Liver (tissue), 9 donors: ENCODE data around the gene PSMB7. TPM values are rescaled to one million over a fixed set of nuclear protein-coding genes. Genes with fewer than 3 reads are reported as not detected.

Experiments
- DNase-seq: peaks from one replicate; pipeline ENCODE4 v3.0.0-alpha.2; 2017; ENCODE audit warnings: low spot score
- H3K27ac ChIP-seq, 2 donors: one replicate each; pipeline ENCODE4 v1.7.0; 2013; ENCODE audit warnings: inconsistent platforms in 2 of 2, low read length in 2 of 2, control low read depth in 1 of 2, low read depth in 1 of 2, mild to moderate bottlenecking in 1 of 2
- H3K27me3 ChIP-seq, 4 donors: one replicate each; pipeline versions ENCODE4 v1.6.1 to v1.7.0; 2013; ENCODE audit warnings: low read length in 3 of 4, inconsistent platforms in 1 of 4, mild to moderate bottlenecking in 1 of 4, moderate library complexity in 1 of 4; ENCODE audit not compliant: control insufficient read depth in 4 of 4, insufficient read depth in 4 of 4
- H3K36me3 ChIP-seq, 4 donors: one replicate each; pipeline versions ENCODE4 v1.6.1 to v1.7.0; 2013; ENCODE audit warnings: low read length in 3 of 4, mild to moderate bottlenecking in 3 of 4, low read depth in 1 of 4, moderate library complexity in 1 of 4; ENCODE audit not compliant: control insufficient read depth in 4 of 4, insufficient read depth in 3 of 4
- H3K4me1 ChIP-seq, 4 donors: one replicate each; pipeline versions ENCODE4 v1.6.1 to v1.7.0; 2013; ENCODE audit warnings: low read length in 3 of 4, mild to moderate bottlenecking in 3 of 4, moderate library complexity in 1 of 4; ENCODE audit not compliant: control insufficient read depth in 4 of 4, insufficient read depth in 4 of 4
- H3K4me3 ChIP-seq, 3 donors: one replicate each; pipeline versions ENCODE4 v1.6.1 to v1.7.0; 2013; ENCODE audit warnings: low read length in 3 of 3, control low read depth in 1 of 3, low read depth in 1 of 3, mild to moderate bottlenecking in 1 of 3
- H3K9ac ChIP-seq, 2 donors: one replicate each; pipeline ENCODE4 v1.7.0; 2013; ENCODE audit warnings: low read length in 2 of 2, mild to moderate bottlenecking in 2 of 2, moderate library complexity in 2 of 2, control low read depth in 1 of 2, low read depth in 1 of 2
- H3K9me3 ChIP-seq, 4 donors: one replicate each; pipeline versions ENCODE4 v1.6.1 to v1.7.0; 2013; ENCODE audit warnings: low read length in 3 of 4; ENCODE audit not compliant: control insufficient read depth in 4 of 4
- ATF3 ChIP-seq: IDR thresholded peaks from 2 replicates; pipeline ENCODE4 v1.6.1; 2016; ENCODE audit warnings: antibody characterized with exemption
- CTCF ChIP-seq: fragments of 150-350 bp; IDR thresholded peaks from 2 replicates; pipeline ENCODE4 v1.5.1; 2017; ENCODE audit warnings: improper control_type of control experiment, low read depth, low read length; ENCODE audit not compliant: missing input control
- EGR1 ChIP-seq, 2 donors: IDR thresholded peaks; 2 replicates each; pipeline ENCODE4 v1.6.1; 2016 to 2018; ENCODE audit warnings: antibody characterized with exemption in 2 of 2, low read depth in 2 of 2
- FOXA1 ChIP-seq: IDR thresholded peaks from 2 replicates; pipeline ENCODE4 v1.6.1; 2016; ENCODE audit warnings: antibody characterized with exemption
- FOXA2 ChIP-seq: IDR thresholded peaks from 2 replicates; pipeline ENCODE4 v1.6.1; 2016; ENCODE audit warnings: antibody characterized with exemption
- GABPA ChIP-seq, 2 donors: IDR thresholded peaks in 1 of 2; conservative IDR thresholded peaks in 1 of 2; 2 replicates each; pipeline ENCODE4 v1.6.1; 2016; ENCODE audit warnings: antibody characterized with exemption in 2 of 2, mild to moderate bottlenecking in 1 of 2, moderate library complexity in 1 of 2
- HNF4A ChIP-seq, 2 donors: conservative IDR thresholded peaks; 2 replicates each; pipeline ENCODE4 v1.6.1; 2016; ENCODE audit warnings: antibody characterized with exemption in 2 of 2, mild to moderate bottlenecking in 2 of 2
- HNF4G ChIP-seq: IDR thresholded peaks from 2 replicates; pipeline ENCODE4 v1.6.1; 2016; ENCODE audit warnings: antibody characterized with exemption
- JUND ChIP-seq, 2 donors: IDR thresholded peaks; 2 replicates each; pipeline ENCODE4 v1.6.1; 2016; ENCODE audit warnings: antibody characterized with exemption in 2 of 2
- MAX ChIP-seq: IDR thresholded peaks from 2 replicates; pipeline ENCODE4 v1.6.1; 2016; ENCODE audit warnings: antibody characterized with exemption
- NR2F2 ChIP-seq: IDR thresholded peaks from 2 replicates; pipeline ENCODE4 v1.6.1; 2016; ENCODE audit warnings: antibody characterized with exemption
- RAD21 ChIP-seq, 2 donors: IDR thresholded peaks; 2 replicates each; pipeline ENCODE4 v1.6.1; 2016; ENCODE audit warnings: antibody characterized with exemption in 2 of 2, mild to moderate bottlenecking in 2 of 2
- REST ChIP-seq: IDR thresholded peaks from 2 replicates; pipeline ENCODE4 v1.6.1; 2016; ENCODE audit warnings: antibody characterized with exemption, mild to moderate bottlenecking
- RXRA ChIP-seq, 2 donors: IDR thresholded peaks; 2 replicates each; pipeline ENCODE4 v1.6.1; 2017 to 2018; ENCODE audit warnings: antibody characterized with exemption in 2 of 2, mild to moderate bottlenecking in 1 of 2
- SP1 ChIP-seq: IDR thresholded peaks from 2 replicates; pipeline ENCODE4 v1.6.1; 2018; ENCODE audit warnings: antibody characterized with exemption, mild to moderate bottlenecking
- TAF1 ChIP-seq: conservative IDR thresholded peaks from 2 replicates; pipeline ENCODE4 v1.6.1; 2016; ENCODE audit warnings: antibody characterized with exemption, mild to moderate bottlenecking
- YY1 ChIP-seq: IDR thresholded peaks from 2 replicates; pipeline ENCODE4 v1.6.1; 2016; ENCODE audit warnings: antibody characterized with exemption, mild to moderate bottlenecking
- ZBTB33 ChIP-seq: IDR thresholded peaks from 2 replicates; pipeline ENCODE4 v1.6.1; 2016; ENCODE audit warnings: antibody characterized with exemption
- WGBS: extraction: QIAGEN DNeasy Blood & Tissue Kit; methylation state at CpG from one replicate; pipeline ENCODE4 v1.1.7; 2013; 5-methylcytosine and 5-hydroxymethylcytosine counted together
- polyA plus RNA-seq, 2 donors: library from polyadenylated mRNA; stranded (reverse) in 1 of 2; unstranded in 1 of 2; fragments of 200-250 nt in 1 of 2; fragments of >200 nt in 1 of 2; fragmentation: Nextera tagmentation in 1 of 2; extraction: Ambion mirVana in 1 of 2; gene quantifications; one replicate each; pipeline versions ENCODE4 v1.2.1 to v1.2.3, GENCODE V29; 2013 to 2015
- total RNA-seq, 2 donors: library from RNA; depleted of rRNA; stranded (reverse); fragments of >200 nt; gene quantifications; one replicate each; pipeline ENCODE4 v1.2.3, GENCODE V29; 2014
- donor health status: healthy.
- donor health status: healthy.
- donor health status: healthy.
- donor health status: healthy.
- donor health status: healthy.

PSMB7 gene
- total and polyA plus RNA-seq, 4 donors = 90.9 to 183 (median 134) TPM

- Histone ChIP-seq H3K27ac (peak overlapping the region; percentile 67 to 83), H3K4me1 (peaks cover 6 to 46% (median 25%) of the 10 kb centered on the region in 4 donors), H3K4me3 (no peak overlapping the region), H3K9me3 (no peaks in the 10 kb centered on the region), H3K27me3 (no peaks in the 10 kb centered on the region), H3K36me3 (peaks cover 0 to 8% (median 5%) of the 10 kb centered on the region in 4 donors), H3K9ac (no peak overlapping the region)
- 40% methylated on average over 4 of the region's 4 CpGs for WGBS
- peak; percentile 84 for TF ChIP-seq MAX
- TF ChIP-seq EGR1 (IDR thresholded peaks at IDR 0.05; ENCODE audit: low read depth in 2 of 2) = no peak
- TF ChIP-seq SP1 = peak; percentile 74
- TF ChIP-seq CTCF = no peak
- no peak for TF ChIP-seq FOXA1
- TF ChIP-seq ATF3 = no peak
- TF ChIP-seq JUND (IDR thresholded peaks at IDR 0.05) = peak; percentile 65 to 66
- peak; percentile 54 for TF ChIP-seq YY1
- TF ChIP-seq NR2F2 = no peak
- TF ChIP-seq TAF1 = no peak
- TF ChIP-seq ZBTB33 = no peak
- TF ChIP-seq RXRA (IDR thresholded peaks at IDR 0.05) = peak; percentile 61 to 62
- TF ChIP-seq FOXA2 = no peak
- no peak for TF ChIP-seq RAD21 (IDR thresholded peaks at IDR 0.05)
- no peak for TF ChIP-seq GABPA (IDR thresholded peaks at IDR 0.05 in 1 of 2, conservative IDR thresholded peaks at IDR 0.05 in 1 of 2)
- TF ChIP-seq HNF4A (conservative IDR thresholded peaks at IDR 0.05) = peak; percentile 93 to 94
- peak; percentile 13 for TF ChIP-seq REST
- TF ChIP-seq HNF4G = peak; percentile 82
- no peak for DNase-seq
Measured at GRCh38 chr9:124381170-124381945, 33.9 kb downstream of the PSMB7 start.
